ENCODE data around the gene ABTB2. TPM values are rescaled to one million over a fixed set of nuclear protein-coding genes. Genes with fewer than 3 reads are reported as not detected.

The ABTB2 gene
- total RNA-seq, 1 experiment from 2014 or later: 1.2 TPM

DNA sequence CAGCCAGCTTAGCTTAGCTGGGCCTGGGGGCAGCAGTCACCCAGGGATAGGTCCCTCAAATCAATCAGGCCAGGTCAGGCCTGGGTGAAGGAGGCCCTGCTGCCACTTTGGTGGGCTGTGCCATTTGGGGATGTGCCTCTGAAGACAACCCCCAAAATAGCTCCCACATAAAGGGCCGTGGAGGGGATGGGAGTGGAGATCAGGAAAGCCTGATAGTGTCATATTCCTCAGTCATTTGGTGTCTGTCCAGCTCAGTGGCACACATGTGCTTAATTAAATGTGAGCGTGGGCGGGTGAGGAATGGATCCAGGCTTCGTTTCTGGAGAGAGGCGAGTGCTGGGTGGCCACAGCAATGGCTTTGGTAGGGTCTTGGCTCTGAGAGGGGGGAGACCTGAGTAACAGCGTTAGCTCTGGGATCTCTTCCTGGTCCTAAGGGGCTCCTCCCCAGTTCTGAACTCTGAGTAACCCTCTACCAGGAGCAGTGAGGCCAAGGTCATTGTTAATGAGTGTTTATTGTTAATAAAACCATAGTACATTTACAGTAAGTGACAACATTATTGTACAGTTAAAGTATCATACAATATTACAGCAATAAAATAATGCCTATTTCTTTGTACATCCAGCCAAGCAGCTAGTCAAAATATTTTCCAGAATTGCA lies 207.2 kb downstream of the ABTB2 start:
- no peak for DNase-seq (ENCODE audit: low spot score)

- no peak for DNase-seq (ENCODE audit: low spot score)
These were observed 208.0 kb downstream of the ABTB2 start for GRCh38 chr11:34149786-34150185.

GRCh38 chr11:34149274-34149673 lies 208.5 kb downstream of the ABTB2 start:
- DNase-seq (ENCODE audit: low spot score): no peak

- no peak for DNase-seq (ENCODE audit: low spot score)
These were observed 209.2 kb downstream of the ABTB2 start for GRCh38 chr11:34148504-34149165.

GRCh38 chr11:34147581-34147980 lies 210.2 kb downstream of the ABTB2 start:
- DNase-seq (ENCODE audit: low spot score): no peak

- DNase-seq (ENCODE audit: low spot score): no peak
These were observed 210.9 kb downstream of the ABTB2 start for GRCh38 chr11:34146866-34147265.

DNA sequence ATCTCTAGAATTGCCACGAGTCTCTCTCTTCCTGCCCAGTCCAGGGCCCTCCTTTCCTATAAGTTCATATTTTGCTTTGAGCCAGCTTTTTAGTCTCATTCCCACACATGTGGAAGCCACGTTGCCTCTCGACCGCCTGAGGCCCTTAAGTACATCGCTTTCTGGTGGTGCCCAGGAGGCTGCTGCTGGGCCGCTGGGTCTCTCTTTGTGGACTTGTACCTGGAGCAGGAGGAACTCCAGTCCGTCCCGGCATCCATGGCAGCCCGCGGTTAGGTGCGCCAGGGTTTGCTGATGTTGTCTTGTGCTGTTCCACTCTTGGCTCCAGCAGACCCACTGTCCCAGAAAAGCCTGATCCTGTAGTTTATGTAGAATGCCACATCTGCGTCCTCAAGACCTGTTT lies 211.4 kb downstream of the ABTB2 start:
- DNase-seq (ENCODE audit: low spot score): no peak

DNA sequence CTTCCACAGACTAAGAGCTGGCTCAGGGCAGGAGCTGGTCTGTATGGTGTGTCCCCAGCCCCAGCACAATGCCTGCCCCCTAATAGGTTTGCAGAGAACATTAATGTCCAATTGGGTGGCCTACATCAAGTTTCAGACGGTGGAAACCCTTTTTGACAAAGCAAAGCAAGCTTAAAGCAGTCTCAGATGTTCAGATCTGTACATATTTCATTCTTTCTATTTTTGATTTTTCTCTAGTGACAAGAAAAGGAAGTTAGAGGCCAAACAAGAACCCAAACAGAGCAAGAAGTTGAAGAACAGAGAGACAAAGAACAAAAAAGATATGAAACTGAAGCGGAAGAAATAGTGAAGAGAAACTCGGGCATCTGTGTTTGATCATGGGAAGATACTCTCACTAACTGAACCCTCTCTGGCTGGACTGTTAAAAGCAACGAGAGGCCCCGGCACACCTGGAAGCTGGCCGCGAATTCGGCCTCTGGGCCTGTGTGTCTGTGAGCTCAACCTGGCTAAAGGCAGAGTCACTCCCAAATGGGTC lies 211.9 kb downstream of the ABTB2 start:
- no peak for DNase-seq (ENCODE audit: low spot score)

- DNase-seq (ENCODE audit: low spot score): no peak
These were observed 212.7 kb downstream of the ABTB2 start for GRCh38 chr11:34145073-34145472.

DNA sequence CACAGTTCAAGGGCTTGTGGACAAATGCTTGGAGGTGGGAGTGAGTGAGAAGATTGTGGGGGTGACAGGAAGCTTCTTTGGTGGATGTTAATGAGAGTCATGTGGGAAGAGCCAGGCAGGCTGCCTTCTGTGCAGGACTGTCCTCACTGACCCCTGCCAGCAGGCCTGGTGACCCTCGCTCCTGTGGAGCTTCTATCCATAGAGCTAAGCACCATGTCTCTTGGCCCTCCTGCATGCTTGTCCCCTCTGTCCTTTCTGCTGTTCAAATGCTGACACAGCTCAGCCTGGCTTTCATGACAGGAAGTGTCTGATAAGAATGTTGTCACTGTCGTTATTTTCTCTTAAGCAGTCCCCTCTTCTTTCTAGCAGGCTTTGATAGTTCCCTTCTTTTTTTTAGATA lies 214.8 kb downstream of the ABTB2 start:
- DNase-seq (ENCODE audit: low spot score): no peak

- DNase-seq (ENCODE audit: low spot score): no peak
These were observed 217.7 kb downstream of the ABTB2 start for GRCh38 chr11:34140149-34140548.

DNA sequence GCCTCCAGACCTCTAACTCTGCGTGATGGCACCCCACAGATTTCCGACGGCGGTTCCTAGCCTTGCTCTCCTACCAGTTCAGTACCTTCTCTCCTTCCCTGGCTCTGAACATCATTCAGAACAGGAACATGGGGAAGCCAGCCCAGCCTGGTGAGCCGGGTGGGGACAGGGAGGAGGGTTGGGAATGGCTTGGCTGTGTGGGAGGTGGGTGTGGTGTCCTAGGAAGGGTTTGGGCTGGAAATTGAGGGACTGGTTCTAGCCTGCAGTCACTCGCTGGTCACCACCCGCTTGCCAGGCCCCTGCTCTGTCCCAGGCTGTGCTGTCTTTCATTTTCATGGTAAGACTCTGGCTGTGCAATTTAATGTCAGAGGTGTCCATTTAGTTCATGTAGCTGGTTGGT lies 218.5 kb downstream of the ABTB2 start:
- DNase-seq (ENCODE audit: low spot score): no peak

GRCh38 chr11:34136420-34136819 lies 221.4 kb downstream of the ABTB2 start:
- DNase-seq (ENCODE audit: low spot score): no peak

GRCh38 chr11:34135439-34135838 lies 222.4 kb downstream of the ABTB2 start:
- DNase-seq (ENCODE audit: low spot score): no peak

DNA sequence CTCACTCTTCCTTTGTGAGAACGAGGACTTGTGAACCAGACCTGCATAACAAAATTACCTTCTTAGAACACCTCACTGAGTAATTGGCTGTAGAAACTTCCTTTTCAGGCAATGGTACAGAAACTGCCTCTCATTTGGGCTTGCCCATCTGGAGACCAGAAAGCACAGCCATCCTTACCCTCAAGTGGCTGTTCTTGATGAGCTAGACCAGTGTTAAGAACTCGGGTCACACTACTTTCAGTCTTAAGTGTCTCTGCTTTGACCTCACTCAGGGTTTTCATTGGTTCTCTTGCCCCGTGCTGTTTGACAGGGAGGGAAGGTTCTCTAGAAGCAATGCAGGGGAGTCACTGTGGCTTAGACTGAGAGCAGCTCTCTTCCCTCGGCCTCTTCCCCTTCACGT lies 223.0 kb downstream of the ABTB2 start:
- DNase-seq (ENCODE audit: low spot score): no peak

GRCh38 chr11:34132261-34132965 lies 225.4 kb downstream of the ABTB2 start:
- no peak for DNase-seq (ENCODE audit: low spot score)

- DNase-seq (ENCODE audit: low spot score): no peak
These were observed 229.0 kb downstream of the ABTB2 start for GRCh38 chr11:34128824-34129223.

DNA sequence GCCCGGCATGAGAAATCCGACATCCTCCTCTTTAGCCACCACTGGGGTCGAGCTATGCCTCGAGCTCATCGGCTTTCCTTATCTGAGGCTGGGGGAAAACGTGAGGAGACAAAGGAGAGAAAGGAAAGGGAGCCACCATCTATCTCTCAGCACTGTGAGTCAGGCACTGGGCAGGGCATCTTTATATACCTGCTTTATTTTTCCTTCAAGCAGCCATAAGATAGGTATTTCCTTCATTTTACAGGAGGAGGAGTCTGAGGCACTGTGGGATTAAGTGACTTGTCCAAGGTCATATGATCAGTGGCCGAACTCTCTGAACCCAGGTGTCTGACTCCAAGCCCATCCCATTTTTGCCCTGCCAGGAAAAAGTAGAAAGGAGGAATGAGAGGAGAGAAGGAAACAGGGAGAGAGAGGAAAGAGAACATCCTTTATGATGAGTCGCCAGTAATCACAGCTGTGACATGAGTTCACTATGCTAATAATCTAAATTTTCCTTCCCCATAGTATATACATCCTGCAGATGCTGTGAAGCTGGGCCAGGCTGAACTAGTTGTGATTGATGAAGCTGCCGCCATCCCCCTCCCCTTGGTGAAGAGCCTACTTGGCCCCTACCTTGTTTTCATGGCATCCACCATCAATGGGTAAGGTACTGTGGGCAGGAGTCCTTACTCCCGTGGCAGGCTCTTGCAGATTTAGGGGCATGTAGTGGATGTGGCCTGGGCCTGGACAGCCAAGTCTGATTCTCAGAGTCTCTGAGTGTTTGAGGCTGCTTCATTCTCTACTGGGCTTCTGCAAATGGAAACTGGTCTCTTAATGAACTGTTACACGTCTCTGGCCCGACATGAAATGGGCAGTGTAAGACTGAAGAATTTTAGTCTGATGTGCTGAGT lies 230.6 kb downstream of the ABTB2 start:
- no peak for DNase-seq (ENCODE audit: low spot score)

DNA sequence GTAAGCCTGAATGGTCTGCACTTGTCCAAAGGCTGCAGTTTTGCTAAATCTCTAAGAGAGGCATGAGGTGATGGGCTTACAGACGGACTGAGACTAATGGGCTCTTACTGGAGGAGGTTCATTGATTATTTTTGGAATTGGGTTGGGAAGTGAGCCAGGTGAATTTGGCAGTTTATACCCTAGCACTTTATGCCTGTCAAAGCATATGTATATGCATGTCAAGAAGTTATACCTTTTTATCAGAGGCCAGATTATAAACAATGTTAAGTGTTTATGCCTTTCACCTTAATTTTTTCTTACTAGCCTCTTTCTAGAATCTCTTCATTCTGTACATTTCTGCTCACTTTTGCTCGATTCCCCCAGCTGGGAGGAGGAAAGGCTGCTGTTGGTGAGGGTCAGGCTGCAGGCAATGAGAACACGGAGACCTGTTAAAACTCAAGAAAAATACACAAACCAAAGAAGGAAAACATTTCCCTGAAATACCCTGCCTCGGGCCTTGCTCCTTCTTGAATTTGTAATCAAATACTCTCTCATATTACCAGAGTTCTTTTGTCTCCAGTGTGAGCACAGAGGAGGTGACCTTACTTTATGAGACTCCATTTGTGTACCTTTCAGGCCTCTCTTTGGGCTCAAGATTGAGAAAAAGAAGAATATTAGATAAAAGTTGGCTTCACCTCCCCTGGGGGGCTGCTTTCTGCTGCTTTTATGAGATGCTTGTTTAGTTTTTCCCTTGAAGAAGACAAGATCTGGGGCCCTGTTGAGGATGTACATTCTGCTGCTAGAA lies 232.7 kb downstream of the ABTB2 start:
- DNase-seq (ENCODE audit: low spot score): no peak

DNA sequence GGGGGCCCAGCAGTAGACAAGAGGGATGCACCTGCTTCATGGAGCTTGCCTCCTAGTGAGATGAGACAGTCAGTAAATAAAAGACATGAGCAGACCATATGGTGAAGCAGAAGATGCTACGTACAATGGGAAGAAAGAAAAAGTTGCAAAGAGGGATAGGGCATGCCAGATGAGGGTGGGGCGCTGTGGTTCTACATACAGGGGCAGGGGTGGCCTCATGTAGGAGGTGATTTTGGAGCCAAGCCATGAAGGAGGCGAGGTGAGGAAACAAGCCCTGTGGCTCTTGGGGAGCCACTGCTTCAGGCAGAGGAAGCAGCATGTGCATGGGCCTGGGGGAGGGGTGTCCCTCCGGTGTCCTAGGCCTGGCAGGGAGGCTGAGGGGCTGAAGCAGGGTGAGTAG lies 237.2 kb downstream of the ABTB2 start:
- DNase-seq (ENCODE audit: low spot score): no peak

- DNase-seq (ENCODE audit: low spot score): no peak
These were observed 243.3 kb downstream of the ABTB2 start for GRCh38 chr11:34114471-34114870.
